MCF 10A (cell line): Measurements from ENCODE around the gene GMDS. TPM values are rescaled to one million over a fixed set of nuclear protein-coding genes. Genes with fewer than 3 reads are reported as not detected.

Experiments used
- BruUV-seq: library from RNA; stranded (reverse); fragments of 400-500 nt; replicated peaks from 2 replicates; lab custom pipeline; 2021; lab: Mats Ljungman, UMichigan
- CTCF ChIA-PET: fragments of 300-600 bp; sonication (Branson Sonifier 250); formaldehyde crosslinking; extraction: SDS; loops from one replicate; lab custom pipeline; 2021; ENCODE audit warnings: antibody characterized with exemption, inconsistent platforms; lab: Yijun Ruan, JAX
- POLR2A ChIA-PET: fragments of 300-600, 350-650 bp; sonication (Branson Sonifier 250); formaldehyde crosslinking; extraction: SDS; loops from one replicate; lab custom pipeline; 2020; ENCODE audit warnings: antibody characterized with exemption, inconsistent platforms; lab: Yijun Ruan, JAX
- DNase-seq: peaks from one replicate; pipeline ENCODE4 v3.0.0-alpha.2; 2018; ENCODE audit not compliant: unreplicated experiment
- H3K27ac Mint-ChIP-seq: one replicate; pipeline ENCODE4 v1.8.0; 2022; ENCODE audit warnings: mild to moderate bottlenecking, low read depth, mixed read lengths; ENCODE audit not compliant: unreplicated experiment
- H3K27me3 Mint-ChIP-seq: one replicate; pipeline ENCODE4 v1.8.0; 2022; ENCODE audit warnings: mixed read lengths; ENCODE audit not compliant: insufficient read depth, unreplicated experiment
- H3K36me3 Mint-ChIP-seq: one replicate; pipeline ENCODE4 v1.8.0; 2022; ENCODE audit warnings: mild to moderate bottlenecking, moderate library complexity, mixed read lengths; ENCODE audit not compliant: insufficient read depth, unreplicated experiment
- H3K4me1 Mint-ChIP-seq: one replicate; pipeline ENCODE4 v1.8.0; 2022; ENCODE audit warnings: mixed read lengths; ENCODE audit not compliant: insufficient read depth, unreplicated experiment
- H3K4me3 Mint-ChIP-seq: one replicate; pipeline ENCODE4 v1.8.0; 2022; ENCODE audit warnings: mild to moderate bottlenecking, moderate library complexity, mixed read lengths; ENCODE audit not compliant: unreplicated experiment
- H3K9me3 Mint-ChIP-seq: one replicate; pipeline ENCODE4 v1.8.0; 2022; ENCODE audit warnings: mixed read lengths; ENCODE audit not compliant: unreplicated experiment
- CTCF ChIP-seq: fragments of 200-600 bp; IDR thresholded peaks from one replicate; pipeline ENCODE4 v1.8.0; 2022; ENCODE audit warnings: antibody characterized with exemption, mild to moderate bottlenecking; ENCODE audit not compliant: unreplicated experiment
- intact Hi-C: fragments of 100-400 bp; cut with micrococcal nuclease; formaldehyde crosslinking; loops from 2 replicates; pipeline ENCODE4 v1.14.1; 2022
- total RNA-seq: library from RNA; stranded (reverse); gene quantifications from 2 replicates; pipeline ENCODE4 v1.2.3, GENCODE V29; 2022

Gene GMDS
- total RNA-seq, 1 experiment from 2014 or later = 24.9 TPM

- Mint-ChIP-seq H3K9me3 (no peaks in the 10 kb centered on the region), H3K4me1 (peaks cover 46% of the 10 kb centered on the region), H3K27ac (peak overlapping the region; percentile 14), H3K4me3 (no peak overlapping the region), H3K27me3 (no peaks in the 10 kb centered on the region), H3K36me3 (no peaks in the 10 kb centered on the region)
- intact Hi-C loops = loop anchor here (5.0 kb wide), 1 partner anchor 508 kb away; no protein-coding TSS in a partner anchor
- POLR2A ChIA-PET = no interaction called here
- TF ChIP-seq CTCF = no peak
- CTCF ChIA-PET = interaction anchor here (0.9 to 4.6 kb wide), 4 partner anchors 11 to 92 kb away, joined by 3 to 24 read pairs (median 4); no protein-coding TSS in a partner anchor
- BruUV-seq = no TSS peak
- peak; percentile 17 for DNase-seq
Measured at GRCh38 chr6:1689141-1689540, 556.3 kb downstream of the GMDS start.

DNA sequence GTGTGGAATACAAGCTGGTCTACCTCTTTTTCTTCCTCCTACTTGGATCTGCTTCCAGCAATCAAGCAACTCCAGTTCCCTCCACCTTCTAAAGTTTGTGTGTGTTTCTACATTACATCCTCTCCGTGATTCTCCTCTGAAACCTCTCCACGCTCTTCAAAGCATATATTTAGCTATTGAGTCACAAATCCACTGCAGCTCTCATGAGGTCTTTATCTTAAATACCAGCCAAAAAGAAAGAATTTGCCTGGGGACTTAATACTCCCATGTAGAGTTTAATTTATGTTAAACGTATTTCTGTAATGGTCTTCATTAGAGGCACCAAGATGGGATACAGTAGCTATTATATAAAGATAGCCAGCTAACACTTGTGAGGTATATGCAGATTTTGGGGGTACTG is 557.0 kb downstream of the GMDS start:
- Mint-ChIP-seq H3K4me3 (no peak overlapping the region), H3K36me3 (no peaks in the 10 kb centered on the region), H3K4me1 (peaks cover 46% of the 10 kb centered on the region), H3K27ac (no peak overlapping the region), H3K9me3 (no peaks in the 10 kb centered on the region), H3K27me3 (no peaks in the 10 kb centered on the region)
- no TSS peak for BruUV-seq
- POLR2A ChIA-PET = no interaction called here
- intact Hi-C loops = loop anchor here (5.0 kb wide), 1 partner anchor 509 kb away; no protein-coding TSS in a partner anchor
- CTCF ChIA-PET = interaction anchor here (0.6 to 4.6 kb wide), 8 partner anchors 10 to 506 kb away, joined by 3 to 24 read pairs (median 4); no protein-coding TSS in a partner anchor
- DNase-seq = no peak
- no peak for TF ChIP-seq CTCF

DNA sequence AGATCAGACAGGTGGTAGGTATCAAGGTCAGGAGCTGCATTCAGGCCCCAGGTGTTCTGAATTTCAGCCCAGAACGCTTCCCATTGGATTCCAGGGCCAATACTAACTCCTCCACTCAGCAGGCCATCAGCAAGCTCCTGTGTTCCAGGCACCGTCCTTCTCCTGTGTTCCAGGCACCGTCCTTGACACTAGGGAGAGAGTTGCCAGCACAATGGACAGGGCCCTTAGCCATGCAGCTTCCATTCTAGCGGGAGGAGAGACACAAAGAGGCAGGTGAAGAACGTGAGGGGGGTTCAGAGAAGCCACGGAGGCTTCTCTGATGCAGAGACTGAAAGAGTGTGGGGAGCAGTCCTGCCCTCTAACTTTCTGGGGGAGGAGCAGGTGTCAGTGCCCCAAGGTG is 558.0 kb downstream of the GMDS start:
- no peak for TF ChIP-seq CTCF
- no TSS peak for BruUV-seq
- H3K27me3 Mint-ChIP-seq = no peaks in the 10 kb centered on the region
- DNase-seq = no peak
- H3K36me3 Mint-ChIP-seq = no peaks in the 10 kb centered on the region
- no peaks in the 10 kb centered on the region for H3K9me3 Mint-ChIP-seq
- no peak overlapping the region for H3K4me3 Mint-ChIP-seq
- H3K27ac Mint-ChIP-seq = peak overlapping the region; percentile 82
- ChIA-PET CTCF (interaction anchor here (0.6 to 4.6 kb wide), 12 partner anchors 15 to 488 kb away, joined by 3 to 24 read pairs (median 4); no protein-coding TSS in a partner anchor), POLR2A (interaction anchor here (0.6 to 3.3 kb wide), 6 partner anchors 8 to 1402 kb away, joined by 3 to 29 read pairs (median 4); partner anchors contain the start of gene FOXC1)
- H3K4me1 Mint-ChIP-seq = peaks cover 46% of the 10 kb centered on the region
- intact Hi-C loops = loop anchor here (2.0 to 5.0 kb wide), 2 partner anchors 510 to 947 kb away; no protein-coding TSS in a partner anchor
